NCI-H2081 treated with DMSO at 0.1 percent for 48 hours (cell line): ENCODE data around the gene MEGF11.
A peak's percentile ranks its signal among the peaks of the same experiment; 100 is the strongest.

Source experiments
- DNase-seq: peaks from one replicate; lab custom pipeline; 2025; lab: John Stamatoyannopoulos, UW

The MEGF11 gene

GRCh38 chr15:65944404-65944803, 309.1 kb downstream of the MEGF11 start:
- DNase-seq = no peak

- no peak for DNase-seq
Observed at GRCh38 chr15:65942436-65942835, 311.1 kb downstream of the MEGF11 start.

DNA sequence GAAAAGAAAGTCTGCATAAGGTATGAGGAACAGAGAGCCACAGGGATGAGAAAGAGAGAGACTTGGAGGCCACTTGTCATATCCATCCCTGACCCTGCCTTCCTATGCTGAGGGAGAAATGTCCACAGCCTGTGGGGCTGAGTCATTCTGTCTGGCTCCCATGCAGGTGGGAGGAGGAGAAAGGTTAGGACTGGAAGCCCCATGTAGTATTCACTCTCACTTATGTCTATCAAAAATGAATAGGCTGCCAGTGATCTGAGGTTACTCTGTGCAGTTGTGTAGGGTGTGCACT, 313.0 kb downstream of the MEGF11 start:
- no peak for DNase-seq

DNA sequence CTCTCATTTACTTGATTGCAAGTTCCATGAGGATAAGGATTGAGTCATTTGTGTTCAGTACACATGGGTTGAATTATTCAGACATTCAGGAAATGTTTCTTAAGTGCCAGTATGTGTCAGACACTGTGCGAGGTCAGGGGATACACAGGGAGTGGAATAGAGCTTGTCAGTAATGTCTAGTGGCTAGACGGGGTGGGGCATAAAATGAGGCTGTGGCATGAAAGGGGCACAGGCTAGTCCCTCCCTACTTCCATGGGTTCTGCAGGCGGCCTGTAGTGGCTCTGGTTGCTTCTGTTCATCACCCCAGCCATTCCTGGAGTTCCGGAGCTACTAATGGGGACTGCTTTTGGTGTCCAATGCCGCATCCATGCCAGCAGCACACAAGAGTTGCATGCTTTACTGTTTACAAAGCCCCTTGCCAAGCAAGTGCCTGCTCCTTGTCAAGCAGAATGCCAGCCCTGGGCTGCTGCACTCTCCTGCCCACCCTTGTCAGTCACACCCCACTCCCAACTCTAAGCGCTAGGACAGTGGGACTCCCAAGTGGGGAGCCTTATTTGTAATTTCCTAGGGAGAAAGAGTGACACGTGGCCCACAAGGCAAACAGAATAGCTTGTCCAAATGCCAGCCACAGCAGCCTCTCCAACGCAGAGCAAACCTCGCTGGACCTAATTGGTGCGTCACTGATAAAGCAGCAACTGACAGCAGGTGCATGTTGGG, 313.5 kb downstream of the MEGF11 start:
- DNase-seq = no peak

- no peak for DNase-seq
Observed at GRCh38 chr15:65938604-65939003, 314.9 kb downstream of the MEGF11 start.

- DNase-seq = peak; percentile 11
Observed at GRCh38 chr15:65937476-65937875, 316.1 kb downstream of the MEGF11 start.

DNA sequence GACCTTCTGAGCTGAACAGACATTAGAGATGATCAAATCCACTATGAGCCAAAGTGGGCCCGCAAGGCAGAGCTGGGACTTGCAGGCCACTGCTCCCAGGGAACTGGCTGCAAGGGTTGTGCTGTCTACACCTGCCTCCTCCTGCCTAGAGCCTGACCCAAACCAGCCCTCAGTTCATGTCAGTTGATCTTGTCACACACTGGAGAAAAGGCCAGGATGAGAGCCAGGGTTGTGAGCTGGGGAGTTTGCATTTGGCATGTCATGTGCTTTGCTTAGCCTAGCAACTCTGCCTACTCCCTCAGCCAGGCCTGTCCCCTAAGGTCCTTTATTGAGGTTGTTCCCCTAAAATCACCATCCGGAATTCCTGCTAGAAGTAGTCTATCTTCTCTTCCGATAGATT, 316.5 kb downstream of the MEGF11 start:
- no peak for DNase-seq

DNA sequence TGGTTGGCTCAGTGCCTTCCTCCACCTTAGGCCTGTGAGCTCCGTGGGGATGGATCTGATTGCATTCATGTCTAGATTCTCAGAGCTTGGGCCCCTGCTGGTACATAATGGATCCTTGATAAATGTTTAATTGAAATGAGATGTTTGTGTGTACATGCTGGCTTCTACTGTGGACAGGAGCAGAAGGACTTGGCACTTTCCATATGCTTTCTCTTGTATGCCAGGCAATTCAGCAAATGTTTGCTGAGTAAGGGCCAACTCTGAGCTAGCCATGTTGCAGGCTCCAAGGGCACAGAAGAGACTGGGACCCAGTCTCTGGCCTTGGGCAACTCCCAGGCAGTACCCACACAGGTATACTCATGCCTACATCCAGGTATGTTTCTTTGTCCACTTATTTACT, 317.3 kb downstream of the MEGF11 start:
- no peak for DNase-seq

GRCh38 chr15:65935391-65935790, 318.2 kb downstream of the MEGF11 start:
- no peak for DNase-seq

DNA sequence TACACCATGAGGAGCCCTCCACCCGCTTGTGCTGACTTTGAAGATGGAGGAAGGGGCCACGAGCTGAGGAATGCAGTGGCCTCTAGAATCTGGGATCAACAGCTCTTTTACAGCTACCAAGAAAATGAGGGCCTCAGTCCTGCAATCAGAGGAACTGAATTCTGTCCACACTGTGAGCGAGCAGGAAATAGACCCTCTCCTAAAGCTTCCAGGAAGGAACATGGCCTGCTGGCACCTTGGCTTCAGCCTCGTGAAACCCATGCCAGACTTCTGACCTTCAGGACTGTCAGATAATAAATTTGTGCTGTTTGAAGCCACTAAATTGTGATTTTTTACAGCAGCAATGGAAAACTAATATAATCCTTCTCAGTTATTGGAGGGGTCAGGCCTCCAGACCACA, 322.3 kb downstream of the MEGF11 start:
- DNase-seq = no peak

DNA sequence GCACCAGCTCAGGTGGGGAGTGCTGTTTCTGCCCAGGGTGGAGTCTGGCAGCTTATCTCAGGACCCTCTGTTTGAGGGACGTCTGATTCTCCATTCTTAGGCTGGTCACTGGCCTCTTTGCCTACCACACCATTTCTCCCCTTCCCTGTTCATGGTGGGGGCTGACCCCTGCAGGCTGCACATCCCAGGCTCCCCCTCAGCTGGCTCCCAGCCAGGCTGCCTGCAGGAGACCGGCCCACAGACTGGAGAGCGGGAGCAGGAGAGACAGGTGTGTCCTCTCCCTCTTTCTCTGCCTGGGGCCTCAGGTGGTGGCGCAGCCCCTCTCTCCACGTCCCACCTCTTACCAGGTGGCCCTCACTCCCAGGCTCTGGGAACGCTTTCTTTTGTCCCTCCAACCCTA, 323.4 kb downstream of the MEGF11 start:
- DNase-seq = no peak

DNA sequence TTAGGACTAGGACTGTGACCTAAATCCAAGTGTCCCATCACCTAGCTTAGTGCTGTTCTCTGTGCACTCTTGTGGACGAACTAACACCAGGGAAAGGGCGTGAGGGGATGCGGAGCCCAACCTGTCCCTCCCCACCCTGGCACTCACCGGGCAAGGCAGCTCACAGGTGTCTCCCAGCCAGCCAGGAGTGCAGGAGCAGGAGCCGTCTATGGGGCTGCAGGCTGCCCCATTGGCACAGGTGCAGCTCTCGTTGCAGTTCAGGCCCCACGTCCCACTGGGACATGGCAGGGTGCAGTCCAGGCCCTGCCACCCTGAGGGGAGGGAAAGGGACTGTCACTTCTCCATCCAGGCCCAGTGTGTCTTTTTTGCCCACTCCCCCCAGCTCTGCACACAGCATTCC, 324.0 kb downstream of the MEGF11 start:
- DNase-seq = no peak

DNA sequence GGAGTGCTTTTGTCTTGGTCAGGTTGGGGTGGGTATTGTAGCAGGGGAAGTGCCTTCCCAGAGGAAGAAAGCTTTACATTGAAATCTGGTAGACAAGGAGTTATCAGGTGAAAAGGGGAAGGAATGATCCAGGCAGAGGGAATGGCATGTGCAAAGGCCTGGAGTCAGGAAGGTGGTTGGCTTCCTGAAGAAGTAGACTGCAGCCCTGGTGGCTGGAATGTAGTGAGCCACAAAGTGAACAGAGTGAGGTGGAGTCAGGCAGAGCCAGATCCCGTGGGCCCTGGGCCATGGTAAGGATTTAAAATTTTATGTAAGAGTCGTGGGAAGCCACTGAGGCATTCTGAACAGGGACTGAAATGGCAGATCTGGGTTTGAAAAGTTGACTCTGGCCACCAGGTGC, 326.0 kb downstream of the MEGF11 start:
- DNase-seq = no peak

DNA sequence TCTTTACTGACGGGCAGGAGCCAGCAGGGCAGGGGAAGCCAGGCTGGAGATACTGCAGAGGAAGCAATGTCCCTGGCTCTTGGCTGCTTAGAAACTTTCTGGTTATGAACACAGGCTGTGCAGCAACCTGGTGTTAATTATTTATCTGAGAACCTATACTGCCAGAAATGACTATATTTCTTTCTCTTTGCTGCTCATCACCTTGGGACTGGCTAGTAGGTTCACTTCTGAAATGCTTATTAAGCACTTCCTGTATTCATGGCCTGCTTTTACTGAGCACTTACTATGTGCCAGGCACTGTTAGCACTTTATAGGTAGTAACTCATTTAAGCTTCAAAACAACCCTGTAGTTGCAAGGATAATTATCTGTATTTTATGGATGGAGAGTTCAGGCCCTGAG, 326.7 kb downstream of the MEGF11 start:
- no peak for DNase-seq

DNA sequence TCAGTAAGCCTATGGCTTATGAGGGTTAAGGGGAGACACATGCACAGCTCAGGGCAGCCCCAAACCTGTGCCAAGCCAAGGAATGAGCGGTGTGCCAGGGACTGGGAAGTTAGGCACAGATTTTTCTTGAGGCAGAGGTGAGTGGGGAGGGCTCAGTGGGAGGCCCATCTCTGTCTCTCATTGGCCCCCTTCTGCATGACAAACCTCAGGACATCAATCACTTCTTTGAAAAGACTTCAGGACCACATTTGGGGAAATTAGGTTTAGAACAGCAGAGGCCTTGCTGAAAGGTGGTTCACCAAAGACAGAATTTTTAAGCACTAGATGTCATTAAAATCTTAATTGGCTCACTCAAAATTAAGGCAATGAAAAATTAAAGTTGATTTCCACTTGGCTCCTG, 327.1 kb downstream of the MEGF11 start:
- DNase-seq = no peak

- DNase-seq = no peak
Observed at GRCh38 chr15:65925338-65925737, 328.2 kb downstream of the MEGF11 start.

GRCh38 chr15:65924004-65924403, 329.5 kb downstream of the MEGF11 start:
- no peak for DNase-seq

DNA sequence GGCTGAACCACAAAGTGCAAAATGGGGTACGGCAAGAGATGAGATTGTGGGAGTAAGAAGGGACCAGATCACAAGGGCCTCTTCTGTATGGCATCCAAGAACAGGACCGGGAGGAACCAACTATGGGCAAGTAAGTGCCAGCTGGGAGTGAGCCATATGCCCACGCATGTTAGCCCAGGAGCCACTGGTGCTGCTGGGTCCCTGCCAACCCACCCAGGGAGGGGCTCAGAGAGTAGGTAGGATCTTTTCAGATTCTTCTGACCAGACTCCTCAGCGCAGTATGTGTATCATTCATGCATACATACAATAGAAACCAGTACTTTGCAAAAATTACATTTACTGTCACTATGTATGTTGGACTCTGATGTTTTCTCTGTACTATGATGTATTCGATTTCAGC, 330.3 kb downstream of the MEGF11 start:
- DNase-seq = no peak

- no peak for DNase-seq
Observed at GRCh38 chr15:65922621-65923020, 330.9 kb downstream of the MEGF11 start.

DNA sequence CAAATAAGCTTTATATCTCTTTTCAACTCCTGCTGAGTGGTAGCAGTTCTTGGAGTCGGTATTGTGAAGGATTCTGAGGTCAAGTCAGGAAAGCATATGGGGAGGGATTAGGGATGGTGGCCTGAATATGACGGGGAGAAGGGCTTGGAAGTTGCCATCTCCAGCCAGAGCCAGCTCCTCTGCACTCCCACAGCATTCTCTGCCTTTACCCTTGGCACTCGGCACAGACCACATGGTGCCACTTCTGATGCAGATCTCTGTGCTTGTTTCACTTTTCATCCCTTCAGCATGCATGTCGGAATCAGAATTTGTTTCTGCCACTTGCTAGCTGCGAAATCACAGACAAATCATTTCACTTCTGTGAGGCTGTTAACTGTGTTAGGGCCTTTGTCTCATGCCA, 331.8 kb downstream of the MEGF11 start:
- DNase-seq = no peak

DNA sequence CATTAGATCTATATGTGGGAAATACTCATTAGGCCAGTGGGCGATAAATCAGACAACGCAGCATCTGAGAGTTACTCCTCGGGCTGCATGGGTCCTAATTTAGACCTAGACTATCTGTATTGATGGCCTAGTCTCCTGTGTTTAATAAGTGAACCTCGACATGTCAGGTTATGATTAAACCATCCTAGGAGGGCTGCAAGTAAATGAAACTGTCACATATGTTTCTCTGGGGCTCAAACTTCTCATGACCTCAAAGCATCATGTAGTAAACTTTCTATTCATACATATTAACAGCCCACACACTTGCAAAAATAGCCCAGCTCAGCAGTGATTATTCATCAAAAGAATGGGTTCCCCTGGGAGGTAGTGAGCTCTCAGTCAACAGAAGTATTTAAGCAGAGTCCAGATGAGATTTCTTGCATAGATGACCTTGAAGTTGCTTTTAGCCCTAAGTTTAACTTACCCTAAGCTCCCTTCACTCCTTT, 332.7 kb downstream of the MEGF11 start:
- no peak for DNase-seq

- no peak for DNase-seq
Observed at GRCh38 chr15:65920121-65920520, 333.4 kb downstream of the MEGF11 start.

- no peak for DNase-seq
Observed at GRCh38 chr15:65919353-65919752, 334.2 kb downstream of the MEGF11 start.

DNA sequence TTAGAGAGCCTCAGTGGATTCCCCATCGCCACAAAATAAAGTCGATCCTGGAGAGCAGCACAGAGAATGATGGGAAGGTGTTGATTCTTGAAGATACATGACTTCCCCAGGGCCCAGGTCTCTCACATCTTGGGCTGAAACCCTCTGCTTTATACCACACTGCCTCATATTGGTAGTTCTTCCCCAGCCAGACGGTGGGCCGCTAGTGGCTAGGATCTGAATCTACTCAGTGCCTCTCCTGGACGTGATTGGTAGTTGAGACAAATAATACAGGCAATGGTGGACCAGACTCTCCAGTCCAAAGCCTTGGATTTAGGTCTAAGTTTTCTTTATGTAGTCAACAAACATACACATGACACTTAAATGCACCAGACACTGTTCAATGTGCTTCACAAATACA, 334.6 kb downstream of the MEGF11 start:
- no peak for DNase-seq
